Measurements from ENCODE around the gene ZC3H4. TPM values are rescaled to one million over a fixed set of nuclear protein-coding genes. Genes with fewer than 3 reads are reported as not detected.

The ZC3H4 gene
- total RNA-seq, 1 experiment from 2014 or later, result 42.7 TPM

- ATAC-seq (peak; percentile 55), DNase-seq (ENCODE audit: low read depth, low spot score) (no peak)
- peak overlapping the region; percentile 43 to 65 for H3K4me3 ChIP-seq (ENCODE audit: low read depth in 2 of 2, low read length in 2 of 2)
- H3K27ac ChIP-seq (ENCODE audit: low read length), result peak overlapping the region; percentile 83
- in situ Hi-C loops (cut with HindIII; ENCODE audit: low pct_unique_long_range_greater_than_20kb, low sequenced_read_pairs) (no loop called here), intact Hi-C loops (cut with micrococcal nuclease; ENCODE audit: unreplicated experiment) (no loop called here)
- ChIA-PET CTCF (no interaction called here), POLR2A (no interaction called here)
- no peaks in the 10 kb centered on the region for H3K36me3 ChIP-seq (ENCODE audit: control insufficient read depth, insufficient read depth, low read length)
- BruUV-seq (replicated peaks), result no TSS peak
- no peaks in the 10 kb centered on the region for H3K9me3 ChIP-seq (ENCODE audit: control insufficient read depth, insufficient read depth, low read depth, low read length)
- no peak for TF ChIP-seq TCF7L2 (IDR thresholded peaks at IDR 0.05; ENCODE audit: low read depth, low read length)
- TF ChIP-seq POLR2AphosphoS5 (IDR thresholded peaks at IDR 0.05; ENCODE audit: low read depth, low read length), result no peak
- TF ChIP-seq SIN3A (IDR thresholded peaks at IDR 0.05; ENCODE audit: borderline replicate concordance, insufficient read depth, low read depth, low read length), result no peak
- TF ChIP-seq REST (IDR thresholded peaks at IDR 0.05; ENCODE audit: insufficient read depth in 1 of 2, low read depth in 2 of 2, low read length in 1 of 2), result no peak
- TF ChIP-seq CTCF (IDR thresholded peaks at IDR 0.05), result no peak
- H3K4me1 ChIP-seq (ENCODE audit: control insufficient read depth, insufficient read depth, low read length), result peaks cover 12% of the 10 kb centered on the region
- no peaks in the 10 kb centered on the region for H3K27me3 ChIP-seq (ENCODE audit: control insufficient read depth, insufficient read depth, low read length)
Observed at GRCh38 chr19:47036097-47036651, 77.4 kb downstream of the ZC3H4 start.

- ATAC-seq, result peak; percentile 93
- Histone ChIP-seq H3K4me1 (ENCODE audit: control insufficient read depth, insufficient read depth, low read length) (peaks cover 12% of the 10 kb centered on the region), H3K9me3 (ENCODE audit: control insufficient read depth, insufficient read depth, low read depth, low read length) (no peaks in the 10 kb centered on the region), H3K36me3 (ENCODE audit: control insufficient read depth, insufficient read depth, low read length) (no peaks in the 10 kb centered on the region), H3K4me3 (ENCODE audit: low read depth in 2 of 2, low read length in 2 of 2) (peak overlapping the region; percentile 43 to 65), H3K27ac (ENCODE audit: low read length) (peak overlapping the region; percentile 83), H3K27me3 (ENCODE audit: control insufficient read depth, insufficient read depth, low read length) (no peaks in the 10 kb centered on the region)
- CTCF ChIA-PET, result no interaction called here
- TF ChIP-seq CTCF (IDR thresholded peaks at IDR 0.05) (peak; percentile 92), REST (IDR thresholded peaks at IDR 0.05; ENCODE audit: insufficient read depth in 1 of 2, low read depth in 2 of 2, low read length in 1 of 2) (no peak)
- in situ Hi-C loops (cut with HindIII; ENCODE audit: low pct_unique_long_range_greater_than_20kb, low sequenced_read_pairs) (no loop called here), intact Hi-C loops (cut with micrococcal nuclease; ENCODE audit: unreplicated experiment) (no loop called here)
- POLR2A ChIA-PET, result no interaction called here
- BruUV-seq (replicated peaks), result no TSS peak
- peak; percentile 80 for DNase-seq (ENCODE audit: low read depth, low spot score)
Observed at GRCh38 chr19:47035127-47036096, 78.2 kb downstream of the ZC3H4 start.
